Subcutaneous adipose tissue (tissue), 4 donors: ENCODE results near the gene SPATA33. TPM values are rescaled to one million over a fixed set of nuclear protein-coding genes. Genes with fewer than 3 reads are reported as not detected.

Source experiments
- total RNA-seq, 4 donors: library from RNA; depleted of rRNA; stranded (reverse); fragments of >200 nt; gene quantifications; one replicate each; pipeline ENCODE4 v1.1.0, GENCODE V29; 2016
- TF ChIP-seq, protein P1 (sequence below): fragments of 450-650 bp; IDR thresholded peaks from one replicate; pipeline ENCODE4 v1.5.1; 2016; ENCODE audit warnings: low read depth, mild to moderate bottlenecking, control low read depth, antibody characterized with exemption, moderate library complexity

SPATA33 gene
- total RNA-seq, 4 donors from 2014 or later: 2.5 to 7.0 (median 5.4) TPM

DNA sequence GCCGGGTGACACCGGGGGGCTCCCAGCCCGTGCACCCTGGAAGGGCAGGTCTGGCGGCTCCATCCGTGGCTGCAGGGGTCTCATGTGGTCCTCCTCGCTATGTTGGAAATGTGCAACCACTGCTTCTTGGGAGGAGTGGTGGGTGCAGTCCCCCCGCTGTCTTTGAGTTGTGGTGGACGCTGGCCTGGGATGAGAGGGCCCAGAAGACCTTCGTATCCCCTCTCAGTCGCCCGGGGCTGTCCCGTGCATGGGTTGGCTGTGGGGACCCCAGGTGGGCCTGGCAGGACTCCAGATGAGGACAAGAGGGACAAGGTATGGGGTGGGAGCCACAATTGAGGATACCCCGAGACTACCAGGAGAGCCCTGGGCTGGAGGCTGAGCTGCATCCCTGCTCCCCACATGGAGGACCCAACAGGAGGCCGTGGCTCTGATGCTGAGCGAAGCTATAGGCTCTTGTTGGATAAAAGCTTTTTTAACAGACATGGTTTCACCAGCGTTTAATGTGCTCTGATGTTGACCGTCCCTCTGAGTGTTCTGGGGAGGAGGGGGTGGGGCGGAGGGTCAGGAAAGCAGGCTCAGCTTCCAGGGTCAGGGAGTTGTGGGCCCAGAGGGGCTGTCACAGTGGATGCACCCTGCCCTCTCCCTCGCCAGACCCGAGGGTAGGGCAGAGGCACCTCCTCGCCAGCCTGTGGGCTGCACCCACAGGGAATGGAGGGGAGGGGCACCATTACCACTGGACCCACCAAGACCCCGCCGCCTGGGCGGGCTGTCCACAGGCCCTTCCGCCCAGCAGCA lies 38.4 kb downstream of the SPATA33 start:
- TF ChIP-seq, protein P1, sequence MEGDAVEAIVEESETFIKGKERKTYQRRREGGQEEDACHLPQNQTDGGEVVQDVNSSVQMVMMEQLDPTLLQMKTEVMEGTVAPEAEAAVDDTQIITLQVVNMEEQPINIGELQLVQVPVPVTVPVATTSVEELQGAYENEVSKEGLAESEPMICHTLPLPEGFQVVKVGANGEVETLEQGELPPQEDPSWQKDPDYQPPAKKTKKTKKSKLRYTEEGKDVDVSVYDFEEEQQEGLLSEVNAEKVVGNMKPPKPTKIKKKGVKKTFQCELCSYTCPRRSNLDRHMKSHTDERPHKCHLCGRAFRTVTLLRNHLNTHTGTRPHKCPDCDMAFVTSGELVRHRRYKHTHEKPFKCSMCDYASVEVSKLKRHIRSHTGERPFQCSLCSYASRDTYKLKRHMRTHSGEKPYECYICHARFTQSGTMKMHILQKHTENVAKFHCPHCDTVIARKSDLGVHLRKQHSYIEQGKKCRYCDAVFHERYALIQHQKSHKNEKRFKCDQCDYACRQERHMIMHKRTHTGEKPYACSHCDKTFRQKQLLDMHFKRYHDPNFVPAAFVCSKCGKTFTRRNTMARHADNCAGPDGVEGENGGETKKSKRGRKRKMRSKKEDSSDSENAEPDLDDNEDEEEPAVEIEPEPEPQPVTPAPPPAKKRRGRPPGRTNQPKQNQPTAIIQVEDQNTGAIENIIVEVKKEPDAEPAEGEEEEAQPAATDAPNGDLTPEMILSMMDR: no peak

DNA sequence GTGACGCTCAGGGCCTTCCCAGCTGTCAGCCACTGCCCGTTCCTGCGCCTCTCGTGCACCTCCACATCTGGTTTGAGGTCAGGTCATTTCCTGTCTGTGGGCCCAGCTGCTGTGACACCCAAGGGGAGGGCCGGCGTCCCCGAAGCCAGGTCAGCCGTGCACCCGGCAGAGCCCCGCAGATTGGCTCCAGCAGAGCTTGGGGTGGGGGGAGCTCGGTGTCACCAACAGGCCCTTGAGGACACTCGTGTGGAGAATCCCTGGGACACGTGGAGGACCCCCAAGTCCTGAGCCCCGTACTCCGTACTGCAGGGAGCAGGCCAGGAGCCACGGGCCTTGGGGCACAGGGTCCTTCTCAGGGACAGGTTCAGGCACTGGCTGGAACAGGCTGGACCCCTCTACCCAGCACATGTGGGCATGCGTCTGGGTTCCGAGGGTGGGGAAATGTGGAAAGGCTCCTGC lies 39.1 kb downstream of the SPATA33 start:
- TF ChIP-seq, protein P1: no peak

DNA sequence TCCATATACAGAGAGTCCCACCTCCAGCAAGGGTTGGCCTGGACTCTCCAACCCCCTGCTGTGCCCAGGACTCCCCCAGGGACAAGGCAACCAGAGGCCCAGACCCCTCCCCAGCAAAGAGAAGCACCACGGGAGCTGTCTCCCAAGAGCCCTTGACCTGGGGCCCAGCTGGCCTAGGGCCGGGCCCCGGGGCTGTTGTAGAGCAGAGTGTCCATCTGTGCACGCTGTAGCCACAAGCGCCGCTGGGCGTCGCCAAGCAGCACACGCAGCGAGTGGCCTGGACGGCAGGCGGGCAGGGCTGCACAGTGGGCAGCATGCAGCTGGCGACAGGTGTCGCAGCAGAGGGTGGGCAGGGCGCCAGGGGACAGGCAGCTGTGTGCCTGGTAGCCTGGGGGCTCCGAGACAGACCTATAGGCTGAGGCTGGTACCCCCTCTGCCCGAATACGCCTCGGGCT lies 39.6 kb downstream of the SPATA33 start:
- TF ChIP-seq, protein P1: no peak

DNA sequence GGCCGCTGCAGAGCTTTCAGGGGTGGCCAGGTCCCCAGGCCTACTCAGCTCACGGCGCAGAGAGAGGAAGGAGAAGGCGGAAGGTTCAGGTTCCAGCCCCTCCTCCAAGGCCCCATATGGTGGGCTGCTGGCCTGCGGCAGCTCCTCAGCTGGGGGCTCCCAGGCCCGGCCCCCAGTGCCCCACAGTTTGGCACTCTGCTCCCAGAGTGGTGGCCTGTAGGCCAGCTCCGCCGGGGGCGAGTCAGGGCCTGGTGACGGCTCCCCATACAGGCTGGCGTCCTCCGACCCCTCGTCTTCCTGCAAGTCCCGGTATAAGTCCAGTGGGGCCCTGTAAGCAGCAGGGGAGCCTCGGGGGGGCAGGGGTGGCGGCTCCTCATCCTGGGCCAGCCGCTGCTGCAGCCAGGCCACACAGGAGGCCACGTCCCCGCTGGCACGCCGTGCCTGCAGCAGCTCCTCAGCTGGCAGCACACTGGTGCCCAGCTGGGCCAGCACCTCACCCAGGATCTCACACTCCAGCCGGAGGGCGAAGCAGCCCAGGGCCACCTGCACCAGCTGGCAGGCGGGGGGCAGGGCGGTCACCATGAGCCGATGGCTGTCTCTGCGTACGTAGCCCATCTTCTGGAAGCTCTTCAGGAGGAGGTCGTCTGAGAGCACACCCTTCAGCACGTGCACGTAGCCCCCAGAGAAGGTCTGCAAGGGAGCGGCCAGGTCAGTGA lies 40.1 kb downstream of the SPATA33 start:
- TF ChIP-seq, protein P1: no peak

DNA sequence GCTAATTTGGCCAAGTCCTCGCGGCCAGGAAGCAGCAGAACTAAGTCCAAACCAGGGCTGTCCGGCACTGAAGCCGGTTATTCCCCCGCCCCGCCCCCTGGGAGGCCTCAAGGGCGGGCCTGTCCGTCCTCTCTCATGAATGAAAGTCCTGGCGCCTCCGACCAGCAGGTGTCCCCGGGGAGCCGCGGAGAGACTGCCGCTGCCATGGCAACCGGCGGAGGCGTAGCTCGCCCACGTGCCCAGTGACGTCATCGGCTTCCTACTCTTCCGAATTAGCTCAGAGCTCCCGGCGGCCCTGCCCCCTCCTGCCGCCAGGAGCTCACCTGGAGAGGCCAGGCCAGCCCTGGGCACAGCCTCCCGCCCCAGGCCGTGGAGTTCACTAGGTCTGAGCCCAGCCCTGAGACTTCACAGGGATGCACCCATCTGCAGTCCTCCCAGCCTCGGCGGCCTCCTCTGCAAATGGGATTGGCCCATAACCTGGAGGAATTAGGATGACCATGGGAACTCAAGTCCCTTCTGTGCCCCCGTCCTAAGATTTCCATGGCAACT lies 42.5 kb downstream of the SPATA33 start:
- TF ChIP-seq, protein P1: no peak

DNA sequence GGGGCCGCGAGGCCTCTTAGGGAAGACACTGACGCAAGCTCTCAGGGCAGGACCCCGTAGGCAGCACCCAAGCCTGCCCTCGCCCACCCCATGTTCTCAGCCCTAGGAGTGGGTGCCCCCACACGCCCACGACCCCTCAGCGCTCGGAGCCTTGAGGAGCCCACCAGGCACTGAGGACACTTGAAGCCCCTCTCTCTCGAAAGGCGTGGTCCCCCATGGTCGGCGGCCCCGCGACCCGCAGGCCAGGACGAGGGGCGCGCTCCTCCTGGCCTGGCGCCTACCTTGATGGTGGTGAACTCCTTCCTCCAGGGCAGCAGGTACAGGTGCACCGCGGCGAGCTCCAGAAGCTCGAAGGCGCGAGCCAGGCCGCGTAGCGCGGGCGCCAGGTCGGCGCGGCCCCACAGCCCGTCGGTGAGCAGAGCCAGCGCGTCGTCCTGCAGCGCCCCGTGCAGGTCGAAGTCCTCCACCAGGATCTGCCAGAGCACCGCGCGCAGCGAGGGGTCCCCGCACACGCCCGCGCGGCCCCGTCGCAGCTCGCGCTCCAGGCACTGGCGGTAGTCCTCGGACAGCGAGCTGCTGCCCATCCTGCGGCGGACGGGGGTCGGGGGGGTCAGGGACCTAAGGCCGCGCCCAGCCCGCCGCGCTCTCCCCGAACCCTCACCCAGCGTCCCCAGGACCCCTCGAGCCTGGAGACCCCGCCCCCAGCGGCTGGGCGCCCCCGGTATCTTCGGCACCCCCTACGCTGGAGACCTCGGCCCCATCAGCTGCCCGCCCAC lies 43.2 kb downstream of the SPATA33 start:
- TF ChIP-seq, protein P1: no peak
